ENCODE data around the gene PLXNB3.

- TF ChIP-seq EZH2 (IDR thresholded peaks at IDR 0.05; ENCODE audit: borderline replicate concordance, insufficient read depth, low read length, poor library complexity, severe bottlenecking) (no peak), CTCF (IDR thresholded peaks at IDR 0.05; ENCODE audit: poor library complexity, severe bottlenecking) (no peak), RAD21 (conservative IDR thresholded peaks at IDR 0.05) (no peak), EP300 (conservative IDR thresholded peaks at IDR 0.05; ENCODE audit: poor library complexity, severe bottlenecking) (no peak), TAF1 (IDR thresholded peaks at IDR 0.05; ENCODE audit: low read depth) (no peak), REST (IDR thresholded peaks at IDR 0.05; ENCODE audit: borderline replicate concordance) (no peak), POLR2AphosphoS5 (IDR thresholded peaks at IDR 0.05) (no peak)
Observed at GRCh38 chrX:153782313-153782712, 18.3 kb downstream of the PLXNB3 start.

All from neural cell (in vitro differentiated cells).